Measurements from ENCODE around the gene SH3PXD2A.
A peak's percentile ranks its signal among the peaks of the same experiment; 100 is the strongest.

GRCh38 chr10:103888113-103888841 lies 32.9 kb upstream of the SH3PXD2A start:
- TF ChIP-seq CTCF (IDR thresholded peaks at IDR 0.05) (peak; percentile 70 to 87 (median 78)), POLR2A (IDR thresholded peaks at IDR 0.05) (no peak)
